Caco-2 (cell line): ENCODE data around the gene MPPED2. TPM values are rescaled to one million over a fixed set of nuclear protein-coding genes. Genes with fewer than 3 reads are reported as not detected.

Source experiments
- BruUV-seq: library from RNA; stranded (reverse); fragments of 400-500 nt; replicated peaks from 2 replicates; lab custom pipeline; 2021; lab: Mats Ljungman, UMichigan
- CTCF ChIA-PET: fragments of 300-600 bp; sonication (Branson Sonifier 250); formaldehyde crosslinking; loops from one replicate; lab custom pipeline; 2022; ENCODE audit warnings: antibody characterized with exemption; lab: Charles Lee
- POLR2A ChIA-PET: fragments of 300-600 bp; sonication (Branson Sonifier 250); formaldehyde crosslinking; loops from one replicate; lab custom pipeline; 2022; ENCODE audit warnings: antibody characterized with exemption; lab: Charles Lee
- DNase-seq, 2 experiments: peaks; one replicate each; pipeline versions ENCODE4 v3.0.0 to v3.0.0-alpha.2; 2020 to 2022
- H3K27me3 ChIP-seq: replicated peaks from 2 replicates; pipeline ENCODE4 v1.6.0; 2011; ENCODE audit warnings: low read length; ENCODE audit not compliant: control insufficient read depth, insufficient read depth
- H3K36me3 ChIP-seq: 2 replicates; pipeline ENCODE4 v1.5.1; 2011; ENCODE audit warnings: low read length; ENCODE audit not compliant: control insufficient read depth, insufficient read depth
- H3K4me1 ChIP-seq: fragments of 250-450 bp; sonication (Bioruptor Pico); 2 replicates; pipeline ENCODE4 v1.5.1; 2020; ENCODE audit warnings: mild to moderate bottlenecking
- H3K4me3 ChIP-seq: 2 replicates; pipeline ENCODE4 v1.5.1; 2011; ENCODE audit warnings: low read depth, mild to moderate bottlenecking, control low read depth, low read length
- H3K9me3 ChIP-seq: fragments of 250-450 bp; sonication (Bioruptor Pico); 2 replicates; pipeline ENCODE4 v1.5.1; 2020; ENCODE audit warnings: mild to moderate bottlenecking, moderate library complexity
- H3K27ac Mint-ChIP-seq: one replicate; pipeline ENCODE4 v1.8.0; 2022; ENCODE audit warnings: mixed read lengths; ENCODE audit not compliant: unreplicated experiment
- H3K27me3 Mint-ChIP-seq: one replicate; pipeline ENCODE4 v1.8.0; 2022; ENCODE audit warnings: mixed read lengths; ENCODE audit not compliant: insufficient read depth, unreplicated experiment
- H3K36me3 Mint-ChIP-seq: one replicate; pipeline ENCODE4 v1.8.0; 2022; ENCODE audit warnings: mild to moderate bottlenecking, mixed read lengths; ENCODE audit not compliant: insufficient read depth, unreplicated experiment
- H3K4me1 Mint-ChIP-seq: one replicate; pipeline ENCODE4 v1.8.0; 2022; ENCODE audit warnings: low read depth, mixed read lengths; ENCODE audit not compliant: unreplicated experiment
- H3K4me3 Mint-ChIP-seq: one replicate; pipeline ENCODE4 v1.8.0; 2022; ENCODE audit warnings: mild to moderate bottlenecking, moderate library complexity, mixed read lengths; ENCODE audit not compliant: unreplicated experiment
- H3K9me3 Mint-ChIP-seq: one replicate; pipeline ENCODE4 v1.8.0; 2022; ENCODE audit warnings: mixed read lengths; ENCODE audit not compliant: unreplicated experiment
- intact Hi-C: fragments of 100-400 bp; cut with micrococcal nuclease; formaldehyde crosslinking; loops from one replicate; pipeline ENCODE4 v1.10.0; 2022; ENCODE audit not compliant: unreplicated experiment
- total RNA-seq: library from RNA; stranded (reverse); gene quantifications from 2 replicates; pipeline ENCODE4 v1.2.3, GENCODE V29; 2022
- TF ChIP-seq, protein P1 (sequence below), 2 experiments: fragments of 200-600 bp in 1 of 2; IDR thresholded peaks; 1 replicate in 1 of 2; 2 replicates in 1 of 2; pipeline versions ENCODE4 v1.5.1 to v1.8.0; 2011 to 2022; ENCODE audit warnings: antibody characterized with exemption in 1 of 2, control low read depth in 1 of 2, inconsistent platforms in 1 of 2, low read depth in 1 of 2, low read length in 1 of 2, mild to moderate bottlenecking in 1 of 2, moderate library complexity in 1 of 2; ENCODE audit not compliant: insufficient read depth in 1 of 2, severe bottlenecking in 1 of 2, unreplicated experiment in 1 of 2

MPPED2 gene
- total RNA-seq, 1 experiment from 2014 or later, result not detected

GRCh38 chr11:30477061-30477460 lies 109.1 kb downstream of the MPPED2 start:
- TF ChIP-seq, protein P1, sequence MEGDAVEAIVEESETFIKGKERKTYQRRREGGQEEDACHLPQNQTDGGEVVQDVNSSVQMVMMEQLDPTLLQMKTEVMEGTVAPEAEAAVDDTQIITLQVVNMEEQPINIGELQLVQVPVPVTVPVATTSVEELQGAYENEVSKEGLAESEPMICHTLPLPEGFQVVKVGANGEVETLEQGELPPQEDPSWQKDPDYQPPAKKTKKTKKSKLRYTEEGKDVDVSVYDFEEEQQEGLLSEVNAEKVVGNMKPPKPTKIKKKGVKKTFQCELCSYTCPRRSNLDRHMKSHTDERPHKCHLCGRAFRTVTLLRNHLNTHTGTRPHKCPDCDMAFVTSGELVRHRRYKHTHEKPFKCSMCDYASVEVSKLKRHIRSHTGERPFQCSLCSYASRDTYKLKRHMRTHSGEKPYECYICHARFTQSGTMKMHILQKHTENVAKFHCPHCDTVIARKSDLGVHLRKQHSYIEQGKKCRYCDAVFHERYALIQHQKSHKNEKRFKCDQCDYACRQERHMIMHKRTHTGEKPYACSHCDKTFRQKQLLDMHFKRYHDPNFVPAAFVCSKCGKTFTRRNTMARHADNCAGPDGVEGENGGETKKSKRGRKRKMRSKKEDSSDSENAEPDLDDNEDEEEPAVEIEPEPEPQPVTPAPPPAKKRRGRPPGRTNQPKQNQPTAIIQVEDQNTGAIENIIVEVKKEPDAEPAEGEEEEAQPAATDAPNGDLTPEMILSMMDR (IDR thresholded peaks at IDR 0.05; ENCODE audit: insufficient read depth in 1 of 2, low read depth in 1 of 2, low read length in 1 of 2, severe bottlenecking in 1 of 2, unreplicated experiment in 1 of 2), result no peak
- H3K4me3 ChIP-seq, result no peak overlapping the region
- Mint-ChIP-seq H3K4me1 (no peaks in the 10 kb centered on the region), H3K27ac (no peak overlapping the region), H3K36me3 (no peaks in the 10 kb centered on the region), H3K27me3 (peaks cover 6% of the 10 kb centered on the region), H3K9me3 (no peaks in the 10 kb centered on the region), H3K4me3 (no peak overlapping the region)
- H3K4me1 ChIP-seq, result no peaks in the 10 kb centered on the region
- ChIA-PET POLR2A (no interaction called here), CTCF (no interaction called here)
- intact Hi-C loops, result no loop called here
- no peak for DNase-seq
- H3K9me3 ChIP-seq, result no peaks in the 10 kb centered on the region
- H3K27me3 ChIP-seq, result no peaks in the 10 kb centered on the region
- no peaks in the 10 kb centered on the region for H3K36me3 ChIP-seq
- BruUV-seq, result no TSS peak

GRCh38 chr11:30474151-30474954 lies 111.8 kb downstream of the MPPED2 start:
- no TSS peak for BruUV-seq
- no peaks in the 10 kb centered on the region for H3K36me3 ChIP-seq
- TF ChIP-seq, protein P1 (IDR thresholded peaks at IDR 0.05; ENCODE audit: insufficient read depth in 1 of 2, low read depth in 1 of 2, low read length in 1 of 2, severe bottlenecking in 1 of 2, unreplicated experiment in 1 of 2), result no peak
- Mint-ChIP-seq H3K4me1 (no peaks in the 10 kb centered on the region), H3K4me3 (no peak overlapping the region), H3K36me3 (no peaks in the 10 kb centered on the region), H3K27ac (no peak overlapping the region), H3K27me3 (peaks cover 9% of the 10 kb centered on the region), H3K9me3 (no peaks in the 10 kb centered on the region)
- no peaks in the 10 kb centered on the region for H3K4me1 ChIP-seq
- no peak overlapping the region for H3K4me3 ChIP-seq
- intact Hi-C loops, result no loop called here
- no peak for DNase-seq
- H3K9me3 ChIP-seq, result no peaks in the 10 kb centered on the region
- no peaks in the 10 kb centered on the region for H3K27me3 ChIP-seq
- ChIA-PET POLR2A (no interaction called here), CTCF (no interaction called here)

DNA sequence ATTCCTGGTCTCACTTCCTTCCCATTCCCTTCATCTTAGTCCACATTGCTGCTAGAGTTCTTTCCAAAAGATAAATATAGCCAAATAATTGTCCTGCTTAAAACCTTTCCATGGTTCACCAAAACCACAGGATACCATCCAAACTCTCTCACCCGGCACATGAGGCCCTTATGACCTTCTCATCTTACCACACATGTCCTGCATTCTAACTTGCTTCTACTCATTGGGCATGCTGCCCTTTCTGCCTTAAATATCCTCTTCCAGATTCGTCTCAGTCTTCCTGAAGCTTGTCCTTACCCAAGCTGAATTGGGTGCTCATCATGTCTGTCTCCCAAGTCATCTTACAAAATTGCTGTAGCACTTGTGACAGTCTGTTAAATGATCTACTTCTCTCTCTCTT lies 114.9 kb downstream of the MPPED2 start:
- no peaks in the 10 kb centered on the region for H3K36me3 Mint-ChIP-seq
- H3K4me1 Mint-ChIP-seq, result no peaks in the 10 kb centered on the region
- H3K27ac Mint-ChIP-seq, result no peak overlapping the region
- DNase-seq, result no peak
- no peaks in the 10 kb centered on the region for H3K9me3 Mint-ChIP-seq
- no peak overlapping the region for H3K4me3 Mint-ChIP-seq
- no peaks in the 10 kb centered on the region for H3K36me3 ChIP-seq
- intact Hi-C loops, result no loop called here
- no peaks in the 10 kb centered on the region for H3K27me3 ChIP-seq
- no peaks in the 10 kb centered on the region for H3K9me3 ChIP-seq
- peaks cover 3% of the 10 kb centered on the region for H3K27me3 Mint-ChIP-seq
- no TSS peak for BruUV-seq
- no peak overlapping the region for H3K4me3 ChIP-seq
- POLR2A ChIA-PET, result no interaction called here
- CTCF ChIA-PET, result no interaction called here
- H3K4me1 ChIP-seq, result no peaks in the 10 kb centered on the region
- TF ChIP-seq, protein P1 (IDR thresholded peaks at IDR 0.05; ENCODE audit: insufficient read depth in 1 of 2, low read depth in 1 of 2, low read length in 1 of 2, severe bottlenecking in 1 of 2, unreplicated experiment in 1 of 2), result no peak
